Limb (tissue), 2 donors: ENCODE measurements around the gene MRPL28.
"Not testable (repeated sequence)": the region's sequence is repeated elsewhere in the genome, so short reads cannot be mapped to it uniquely, and the experiment has no call there.

Experiments used
- DNase-seq, 2 donors: peaks; one replicate each; pipeline ENCODE4 v3.0.0-alpha.2; 2016; ENCODE audit errors: extremely low spot score in 2 of 2

Gene MRPL28

DNA sequence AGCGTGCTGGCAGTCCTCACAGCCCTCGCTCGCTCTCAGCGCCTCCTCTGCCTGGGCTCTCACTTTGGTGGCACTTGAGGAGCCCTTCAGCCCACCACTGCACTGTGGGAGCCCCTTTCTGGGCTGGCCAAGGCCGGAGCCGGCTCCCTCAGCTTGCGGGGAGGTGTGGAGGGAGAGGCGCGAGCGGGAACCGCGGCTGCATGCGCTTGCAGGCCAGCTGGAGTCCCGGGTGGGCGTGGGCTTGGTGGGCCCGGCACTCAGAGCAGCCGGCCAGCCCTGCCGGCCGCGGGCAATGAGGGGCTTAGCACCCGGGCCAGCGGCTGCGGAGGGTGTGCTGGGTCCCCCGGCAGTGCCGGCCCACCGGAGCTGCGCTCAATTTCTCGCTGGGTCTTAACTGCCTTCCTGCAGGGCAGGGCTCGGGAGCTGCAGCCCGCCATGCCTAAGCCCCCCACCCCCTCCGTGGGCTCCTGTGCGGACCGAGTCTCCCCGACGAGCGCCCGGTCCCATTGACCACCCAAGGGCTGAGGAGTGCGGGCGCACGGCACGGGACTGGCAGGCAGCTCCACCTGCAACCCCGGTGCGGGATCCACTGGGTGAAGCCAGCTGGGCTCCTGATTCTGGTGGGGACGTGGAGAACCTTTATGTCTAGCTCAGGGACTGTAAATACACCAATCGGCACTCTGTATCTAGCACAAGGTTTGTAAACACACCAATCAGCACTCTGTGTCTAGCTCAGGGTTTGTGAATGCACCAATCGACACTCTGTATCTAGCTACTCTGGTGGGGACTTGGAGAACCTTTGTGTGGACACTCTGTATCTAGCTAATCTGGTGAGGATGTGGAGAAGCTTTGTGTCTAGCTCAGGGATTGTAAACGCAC, 29.0 kb downstream of the MRPL28 start:
- DNase-seq, result not testable (repeated sequence)

DNA sequence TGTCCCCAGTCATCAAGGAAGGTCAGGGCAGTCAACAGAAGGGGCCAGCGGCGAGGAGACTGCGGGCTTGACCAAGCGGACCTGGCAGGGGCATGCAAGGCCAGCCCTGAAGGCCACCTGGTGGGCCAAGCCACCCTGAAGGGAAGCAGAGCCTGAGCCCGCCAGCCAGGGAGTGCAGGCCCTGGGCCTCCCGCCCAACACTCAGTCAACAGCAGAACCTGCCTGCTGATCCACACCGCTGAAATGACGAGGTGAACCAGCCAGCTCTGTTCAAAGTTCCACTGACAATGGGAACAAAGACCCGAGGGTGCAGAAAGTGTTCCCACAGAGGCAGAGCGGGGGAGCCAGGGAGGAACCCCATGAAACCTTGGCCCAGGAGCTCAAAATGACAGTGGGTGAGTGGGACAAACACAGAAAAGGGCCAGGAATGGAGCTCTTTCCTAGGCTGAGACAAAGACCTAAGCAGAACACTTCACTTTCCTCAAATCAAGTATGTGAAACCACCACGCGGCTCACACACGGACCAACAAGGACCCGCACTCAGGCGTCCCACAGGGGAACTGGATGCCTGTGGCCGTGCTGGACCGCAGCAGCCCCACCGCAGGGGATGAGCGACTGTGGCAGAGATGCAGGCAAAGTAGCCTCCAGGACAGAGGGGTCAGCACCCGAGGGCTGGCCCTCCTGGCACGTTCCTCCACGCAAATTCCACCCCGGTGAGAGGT, 29.8 kb downstream of the MRPL28 start:
- no peak for DNase-seq

- no peak for DNase-seq
These were observed 30.7 kb downstream of the MRPL28 start for GRCh38 chr16:339680-340079.

DNA sequence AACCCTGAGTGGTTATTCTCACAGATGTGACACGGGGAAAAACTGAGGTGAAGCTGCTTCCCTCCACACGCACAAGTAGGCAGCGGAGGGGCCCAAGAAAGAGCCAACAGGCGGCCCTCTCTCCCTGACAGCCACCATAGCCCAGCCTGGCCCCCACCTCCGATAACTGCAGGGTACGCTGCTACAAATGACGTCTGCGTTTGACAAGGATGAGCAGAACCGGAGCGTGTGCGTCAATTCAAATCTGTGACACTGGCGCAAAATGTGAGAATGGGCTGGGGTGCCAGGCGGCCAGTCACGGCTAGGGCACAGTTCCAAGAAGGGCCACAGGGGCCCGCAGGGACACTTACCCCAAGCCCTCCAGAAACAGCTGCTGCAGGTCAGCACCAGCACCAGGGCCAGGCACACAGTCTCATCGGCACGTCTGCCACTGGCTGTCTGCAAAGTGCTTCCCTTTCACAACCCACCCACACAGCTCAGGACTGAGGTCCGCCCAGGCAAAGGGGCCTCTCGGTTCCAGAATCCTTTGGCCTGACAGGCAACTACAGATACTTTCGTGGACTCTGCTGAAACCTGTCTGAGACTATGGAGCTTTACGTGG, 32.3 kb downstream of the MRPL28 start:
- no peak for DNase-seq

- DNase-seq, result no peak
These were observed 32.9 kb downstream of the MRPL28 start for GRCh38 chr16:337437-337836.

DNA sequence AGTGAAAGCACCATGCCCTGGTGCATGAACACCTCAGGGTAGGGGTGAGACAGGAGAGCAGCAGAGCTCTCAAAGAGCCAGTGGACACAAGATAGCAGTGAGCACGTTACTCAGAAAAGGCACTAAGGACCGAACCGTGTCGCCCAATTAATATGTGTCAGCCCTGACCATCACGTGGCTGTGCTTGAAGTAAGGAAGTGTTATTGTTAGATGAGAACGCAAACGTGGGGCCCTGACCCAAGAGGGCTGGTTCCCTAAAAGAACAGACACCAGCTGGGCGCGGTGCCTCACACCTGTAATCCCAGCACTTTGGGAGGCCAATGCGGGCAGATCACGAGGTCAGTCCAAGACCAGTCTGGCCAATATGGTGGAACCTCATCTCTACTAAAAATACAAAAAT, 34.1 kb downstream of the MRPL28 start:
- no peak for DNase-seq

DNA sequence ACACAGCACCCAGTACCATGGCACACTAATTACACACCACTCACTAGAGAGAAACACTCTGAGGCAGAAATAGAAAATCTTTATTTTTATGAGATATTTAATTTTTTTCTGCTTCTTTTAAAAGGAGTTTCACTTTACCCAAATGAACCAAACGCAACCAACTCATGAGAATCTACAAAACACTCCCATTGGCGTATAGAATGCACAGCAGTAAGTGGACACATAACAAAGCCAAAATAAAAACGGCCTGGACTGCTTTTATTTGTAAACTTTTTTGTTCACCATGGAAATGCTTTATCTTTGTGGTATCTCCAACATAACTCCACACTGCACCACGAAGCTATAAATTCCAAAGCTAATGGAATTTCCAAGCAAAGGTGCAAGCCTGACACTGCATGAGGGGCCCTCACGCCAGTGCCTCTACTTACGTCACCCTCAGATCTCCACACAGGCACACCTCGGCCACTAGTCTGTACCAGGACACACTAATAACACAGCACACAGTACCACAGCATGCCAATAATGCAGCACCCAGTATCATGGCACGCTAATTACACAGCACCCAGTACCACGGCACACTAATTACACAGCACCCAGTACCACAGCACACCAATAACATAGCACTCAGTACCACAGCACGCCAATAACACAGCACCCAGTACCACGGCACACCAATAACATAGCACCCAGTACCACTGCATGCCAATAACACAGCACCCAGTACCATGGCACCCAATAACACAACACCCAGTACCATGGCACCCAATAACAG, 35.3 kb downstream of the MRPL28 start:
- not testable (repeated sequence) for DNase-seq

GRCh38 chr16:334164-334832, 36.0 kb downstream of the MRPL28 start:
- not testable (repeated sequence) for DNase-seq

DNA sequence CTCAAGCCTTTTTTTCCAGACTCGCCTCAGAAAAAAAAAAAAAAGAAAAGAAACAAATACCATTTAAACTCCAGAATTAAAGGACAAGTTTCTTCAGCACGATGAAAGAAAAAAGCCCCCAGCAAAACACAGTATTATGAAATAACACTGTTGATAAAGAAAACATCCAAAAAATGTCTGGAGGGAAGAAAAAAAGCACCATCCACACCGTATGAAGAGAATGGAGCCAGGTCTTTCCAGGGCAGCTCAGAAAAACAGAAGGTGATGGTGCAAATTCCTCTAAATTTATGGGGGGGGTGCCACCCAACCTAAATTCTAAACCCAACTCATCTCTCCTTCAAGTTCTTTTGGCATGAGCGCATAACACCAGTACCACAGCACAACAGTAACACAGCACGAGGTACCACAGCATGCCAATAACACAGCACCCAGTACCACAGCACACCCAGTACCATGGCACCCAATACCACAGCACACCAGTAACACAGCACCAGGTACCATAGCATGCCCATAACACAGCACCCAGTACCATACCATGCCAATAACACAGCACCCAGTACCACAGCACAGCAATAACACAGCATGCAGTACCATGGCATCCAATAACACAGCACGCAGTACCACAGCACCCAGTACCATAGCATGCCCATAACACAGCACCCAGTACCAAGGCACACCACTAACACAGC, 36.8 kb downstream of the MRPL28 start:
- DNase-seq, result no peak

GRCh38 chr16:331181-331814, 39.0 kb downstream of the MRPL28 start:
- DNase-seq, result peak in 1 of 2 donors; percentile 21

GRCh38 chr16:330741-331140, 39.6 kb downstream of the MRPL28 start:
- DNase-seq, result no peak

GRCh38 chr16:325375-326145, 44.8 kb downstream of the MRPL28 start:
- no peak for DNase-seq

DNA sequence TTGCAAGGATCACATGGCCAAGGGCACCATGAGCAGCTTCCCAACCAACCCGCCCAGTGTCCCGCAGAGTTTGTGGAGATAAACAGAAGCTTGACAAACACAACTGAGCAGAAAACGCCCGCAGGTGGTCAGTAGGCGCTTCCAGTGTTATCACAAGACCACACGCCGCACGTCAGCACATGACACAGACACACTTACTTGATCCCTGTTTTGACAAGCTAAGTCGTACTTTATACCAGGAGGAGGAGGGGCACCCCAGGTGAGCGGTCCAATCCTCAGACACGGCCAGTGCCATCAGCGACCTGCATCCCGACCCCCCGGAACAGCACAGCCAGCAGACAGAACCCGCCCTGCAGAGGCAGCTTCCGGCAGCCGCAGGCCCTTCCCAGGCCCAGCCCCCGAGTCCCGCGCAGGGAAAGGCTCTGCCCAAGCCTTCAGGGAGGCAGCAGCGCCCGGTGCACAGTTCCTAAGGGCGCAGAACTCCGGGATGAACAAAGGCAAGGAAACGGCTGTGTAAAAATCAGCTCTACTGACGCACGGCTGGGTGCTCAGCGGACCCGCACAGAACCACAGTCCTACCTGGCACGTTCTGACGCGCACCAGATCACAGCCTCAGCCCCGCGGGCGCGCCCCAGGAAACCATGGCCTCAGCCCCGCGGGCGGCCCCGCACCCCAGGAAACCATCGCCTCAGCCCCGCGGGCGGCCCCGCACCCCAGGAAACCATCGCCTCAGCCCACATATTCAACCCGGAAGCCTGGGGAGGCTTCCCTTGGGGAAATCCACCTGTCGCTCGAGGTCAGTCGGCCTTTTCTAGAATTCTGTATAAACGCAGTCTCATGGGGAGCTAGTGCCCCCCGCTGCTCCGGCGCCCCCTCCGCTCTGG, 45.6 kb downstream of the MRPL28 start:
- DNase-seq, result no peak

- no peak for DNase-seq
These were observed 46.2 kb downstream of the MRPL28 start for GRCh38 chr16:324201-324450.

- DNase-seq, result no peak
These were observed 47.7 kb downstream of the MRPL28 start for GRCh38 chr16:322476-323143.

DNA sequence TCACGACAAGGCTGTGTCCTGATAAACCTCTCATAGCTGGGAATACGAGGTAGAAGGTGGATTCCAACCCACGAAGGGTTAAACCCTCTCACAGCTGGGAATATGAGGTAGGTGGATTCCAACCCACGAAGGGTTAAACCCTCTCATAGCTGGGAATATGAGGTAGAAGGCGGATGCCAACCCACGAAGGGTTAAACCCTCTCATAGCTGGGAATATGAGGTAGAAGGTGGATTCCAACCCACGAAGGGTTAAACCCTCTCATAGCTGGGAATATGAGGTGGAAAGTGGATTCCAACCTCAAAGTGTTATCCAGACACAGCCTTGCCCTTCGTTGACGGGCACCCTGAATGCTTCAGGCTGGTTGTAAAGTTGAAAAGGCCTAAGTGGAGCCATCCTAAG, 48.8 kb downstream of the MRPL28 start:
- DNase-seq, result no peak

GRCh38 chr16:320206-320605, 50.1 kb downstream of the MRPL28 start:
- DNase-seq, result no peak

GRCh38 chr16:318628-319027, 51.7 kb downstream of the MRPL28 start:
- DNase-seq, result no peak
